HepG2 (cell line): Measurements from ENCODE around the gene STKLD1. TPM values are rescaled to one million over a fixed set of nuclear protein-coding genes. Genes with fewer than 3 reads are reported as not detected.

ENCODE experiments used
- ATRX ChIP-seq: sonication (generic); formaldehyde crosslinking; IDR thresholded peaks from 2 replicates; pipeline ENCODE4 v1.4.0; 2020; ENCODE audit warnings: missing genetic modification reagents, borderline replicate concordance
- KLF6 ChIP-seq: IDR thresholded peaks from 2 replicates; pipeline ENCODE4 v1.8.0; 2016; ENCODE audit warnings: missing biosample characterization, missing genetic modification reagents
- MBD4 ChIP-seq: IDR thresholded peaks from 2 replicates; pipeline ENCODE4 v1.6.1; 2012; ENCODE audit warnings: low read length, inconsistent platforms, borderline replicate concordance
- PHF8 ChIP-seq: sonication (generic); formaldehyde crosslinking; IDR thresholded peaks from 2 replicates; pipeline ENCODE4 v1.5.0; 2020; ENCODE audit warnings: missing genetic modification reagents
- RXRB ChIP-seq: IDR thresholded peaks from 2 replicates; pipeline ENCODE4 v1.6.1; 2016; ENCODE audit warnings: borderline replicate concordance, missing genetic modification reagents, missing compliant biosample characterization
- SOX13 ChIP-seq, 3 experiments: fragments of 450-650 bp in 1 of 3; sonication (generic) in 1 of 3; formaldehyde crosslinking in 1 of 3; IDR thresholded peaks in 2 of 3; conservative IDR thresholded peaks in 1 of 3; 2 replicates each; pipeline versions ENCODE4 v1.5.0 to v1.6.1; 2016 to 2020; ENCODE audit warnings: antibody characterized with exemption in 1 of 3, mild to moderate bottlenecking in 1 of 3, missing compliant biosample characterization in 1 of 3, missing genetic modification reagents in 1 of 3, moderate library complexity in 1 of 3
- ZIK1 ChIP-seq: sonication (generic); formaldehyde crosslinking; IDR thresholded peaks from 2 replicates; pipeline ENCODE4 v1.5.0; 2020; ENCODE audit warnings: mild to moderate bottlenecking, low read depth, missing genetic modification reagents, borderline replicate concordance
- ZNF232 ChIP-seq: sonication (generic); formaldehyde crosslinking; IDR thresholded peaks from 2 replicates; pipeline ENCODE4 v1.4.0; 2020; ENCODE audit warnings: missing genetic modification reagents, borderline replicate concordance
- ZNF558 ChIP-seq: sonication (generic); formaldehyde crosslinking; IDR thresholded peaks from 2 replicates; pipeline ENCODE4 v1.9.0; 2022; ENCODE audit warnings: mild to moderate bottlenecking, missing genetic modification reagents, borderline replicate concordance
- ZNF615 ChIP-seq: sonication (generic); formaldehyde crosslinking; IDR thresholded peaks from 2 replicates; pipeline ENCODE4 v1.5.0; 2020; ENCODE audit warnings: mild to moderate bottlenecking, missing genetic modification reagents, borderline replicate concordance
- ZNF777 ChIP-seq: sonication (generic); formaldehyde crosslinking; IDR thresholded peaks from 2 replicates; pipeline ENCODE4 v1.4.0; 2020; ENCODE audit warnings: missing genetic modification reagents
- ZSCAN25 ChIP-seq: sonication (generic); formaldehyde crosslinking; IDR thresholded peaks from 2 replicates; pipeline ENCODE4 v1.8.0; 2022; ENCODE audit warnings: mild to moderate bottlenecking, missing genetic modification reagents
- ZZZ3 ChIP-seq: sonication (generic); formaldehyde crosslinking; IDR thresholded peaks from 2 replicates; pipeline ENCODE4 v1.4.0; 2020; ENCODE audit warnings: missing genetic modification reagents, mild to moderate bottlenecking, borderline replicate concordance
- polyA plus RNA-seq, 8 experiments: library from polyadenylated mRNA; depleted of rRNA in 3 of 8; stranded (reverse) in 7 of 8; unstranded in 1 of 8; fragments of >200 nt; fragmentation: Illumina TruSeq in 4 of 8; extraction: Trizol in 4 of 8; gene quantifications; 2 replicates each; pipeline versions ENCODE4 v1.2.1 to v1.2.3, GENCODE V29; 2011 to 2016; ENCODE audit warnings: low read depth in 4 of 8, missing spikeins in 1 of 8, mixed read lengths in 1 of 8; ENCODE audit not compliant: insufficient read depth in 1 of 8
- total RNA-seq, 5 experiments: library from RNA; depleted of rRNA; stranded (reverse); fragments of >200 nt; fragmentation: Illumina TruSeq; extraction: Trizol; gene quantifications; 2 replicates each; pipeline ENCODE4 v1.2.3, GENCODE V29; 2016; ENCODE audit warnings: low read depth in 1 of 5
- TF ChIP-seq, protein P1 (sequence below): sonication (generic); formaldehyde crosslinking; conservative IDR thresholded peaks from 2 replicates; pipeline ENCODE4 v1.4.0; 2020; ENCODE audit warnings: missing genetic modification reagents
- TF ChIP-seq, protein P2 (sequence below): sonication (generic); formaldehyde crosslinking; IDR thresholded peaks from 2 replicates; pipeline ENCODE4 v1.8.1; 2022; ENCODE audit warnings: low read depth, mild to moderate bottlenecking, missing genetic modification reagents
- TF ChIP-seq, protein P3 (sequence below): sonication (generic); formaldehyde crosslinking; IDR thresholded peaks from 2 replicates; pipeline ENCODE4 v1.4.0; 2020; ENCODE audit warnings: low read depth, missing genetic modification reagents
- TF ChIP-seq, protein P4 (sequence below): sonication (generic); formaldehyde crosslinking; IDR thresholded peaks from 2 replicates; pipeline ENCODE4 v1.4.0; 2020; ENCODE audit warnings: mild to moderate bottlenecking, missing genetic modification reagents, borderline replicate concordance

STKLD1 gene
- total and polyA plus RNA-seq, 2 of the 13 experiments (the other 11 are each of a cell fraction or from before 2014, with no cell fraction given) = 1.5 to 2.2 TPM

DNA sequence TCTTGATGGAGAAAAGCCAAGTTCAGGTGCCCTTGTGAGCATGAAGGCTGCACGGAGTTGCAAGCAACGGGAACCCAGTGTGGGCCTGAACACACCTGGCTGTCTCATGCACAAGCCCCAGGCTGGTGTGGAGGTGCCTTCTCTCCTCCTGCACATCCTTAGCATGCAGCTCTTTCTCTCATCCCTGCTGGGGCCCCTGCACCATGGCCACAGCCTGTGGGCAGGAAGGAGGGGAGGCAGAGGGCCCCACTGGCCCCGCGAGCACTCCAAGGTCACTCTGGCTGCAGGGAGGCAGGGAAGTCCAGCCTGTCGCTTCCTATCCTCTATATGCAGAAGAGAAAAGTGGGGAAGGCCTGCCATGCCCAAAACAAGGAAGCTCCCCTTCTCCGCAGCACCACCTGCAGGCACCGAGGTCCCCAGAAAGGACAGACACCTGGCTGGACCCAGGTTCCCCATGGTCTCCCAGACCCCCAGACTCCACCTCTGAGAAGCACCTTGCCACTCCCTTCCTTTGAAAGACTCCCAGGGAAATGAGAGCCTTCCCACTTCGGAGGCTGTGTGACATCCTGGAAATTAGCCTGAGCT lies 18.6 kb downstream of the STKLD1 start (continued):
- TF ChIP-seq, protein P1, sequence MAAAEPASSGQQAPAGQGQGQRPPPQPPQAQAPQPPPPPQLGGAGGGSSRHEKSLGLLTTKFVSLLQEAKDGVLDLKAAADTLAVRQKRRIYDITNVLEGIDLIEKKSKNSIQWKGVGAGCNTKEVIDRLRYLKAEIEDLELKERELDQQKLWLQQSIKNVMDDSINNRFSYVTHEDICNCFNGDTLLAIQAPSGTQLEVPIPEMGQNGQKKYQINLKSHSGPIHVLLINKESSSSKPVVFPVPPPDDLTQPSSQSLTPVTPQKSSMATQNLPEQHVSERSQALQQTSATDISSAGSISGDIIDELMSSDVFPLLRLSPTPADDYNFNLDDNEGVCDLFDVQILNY = no peak
- TF ChIP-seq ZIK1 (CRISPR knock-in tag) (no peak), ZNF558 (no peak), ZNF615 (CRISPR knock-in tag) (no peak), SOX13 (IDR thresholded peaks at IDR 0.05) (no peak), SOX13 (CRISPR knock-in tag; conservative IDR thresholded peaks at IDR 0.05 in 1 of 2, IDR thresholded peaks at IDR 0.05 in 1 of 2) (peak in 1 of 2 experiments; percentile 32; a peak in 1 of 4 replicates), PHF8 (CRISPR knock-in tag) (no peak), ZNF777 (CRISPR knock-in tag) (no peak), MBD4 (no peak), ZSCAN25 (CRISPR knock-in tag) (peak; percentile 78), ATRX (CRISPR knock-in tag) (no peak), ZNF232 (CRISPR knock-in tag) (no peak), ZZZ3 (no peak), RXRB (CRISPR knock-in tag) (no peak), KLF6 (no peak)
- TF ChIP-seq, protein P2, sequence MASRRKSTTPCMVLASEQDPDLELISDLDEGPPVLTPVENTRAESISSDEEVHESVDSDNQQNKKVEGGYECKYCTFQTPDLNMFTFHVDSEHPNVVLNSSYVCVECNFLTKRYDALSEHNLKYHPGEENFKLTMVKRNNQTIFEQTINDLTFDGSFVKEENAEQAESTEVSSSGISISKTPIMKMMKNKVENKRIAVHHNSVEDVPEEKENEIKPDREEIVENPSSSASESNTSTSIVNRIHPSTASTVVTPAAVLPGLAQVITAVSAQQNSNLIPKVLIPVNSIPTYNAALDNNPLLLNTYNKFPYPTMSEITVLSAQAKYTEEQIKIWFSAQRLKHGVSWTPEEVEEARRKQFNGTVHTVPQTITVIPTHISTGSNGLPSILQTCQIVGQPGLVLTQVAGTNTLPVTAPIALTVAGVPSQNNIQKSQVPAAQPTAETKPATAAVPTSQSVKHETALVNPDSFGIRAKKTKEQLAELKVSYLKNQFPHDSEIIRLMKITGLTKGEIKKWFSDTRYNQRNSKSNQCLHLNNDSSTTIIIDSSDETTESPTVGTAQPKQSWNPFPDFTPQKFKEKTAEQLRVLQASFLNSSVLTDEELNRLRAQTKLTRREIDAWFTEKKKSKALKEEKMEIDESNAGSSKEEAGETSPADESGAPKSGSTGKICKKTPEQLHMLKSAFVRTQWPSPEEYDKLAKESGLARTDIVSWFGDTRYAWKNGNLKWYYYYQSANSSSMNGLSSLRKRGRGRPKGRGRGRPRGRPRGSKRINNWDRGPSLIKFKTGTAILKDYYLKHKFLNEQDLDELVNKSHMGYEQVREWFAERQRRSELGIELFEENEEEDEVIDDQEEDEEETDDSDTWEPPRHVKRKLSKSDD = no peak
- TF ChIP-seq, protein P3, sequence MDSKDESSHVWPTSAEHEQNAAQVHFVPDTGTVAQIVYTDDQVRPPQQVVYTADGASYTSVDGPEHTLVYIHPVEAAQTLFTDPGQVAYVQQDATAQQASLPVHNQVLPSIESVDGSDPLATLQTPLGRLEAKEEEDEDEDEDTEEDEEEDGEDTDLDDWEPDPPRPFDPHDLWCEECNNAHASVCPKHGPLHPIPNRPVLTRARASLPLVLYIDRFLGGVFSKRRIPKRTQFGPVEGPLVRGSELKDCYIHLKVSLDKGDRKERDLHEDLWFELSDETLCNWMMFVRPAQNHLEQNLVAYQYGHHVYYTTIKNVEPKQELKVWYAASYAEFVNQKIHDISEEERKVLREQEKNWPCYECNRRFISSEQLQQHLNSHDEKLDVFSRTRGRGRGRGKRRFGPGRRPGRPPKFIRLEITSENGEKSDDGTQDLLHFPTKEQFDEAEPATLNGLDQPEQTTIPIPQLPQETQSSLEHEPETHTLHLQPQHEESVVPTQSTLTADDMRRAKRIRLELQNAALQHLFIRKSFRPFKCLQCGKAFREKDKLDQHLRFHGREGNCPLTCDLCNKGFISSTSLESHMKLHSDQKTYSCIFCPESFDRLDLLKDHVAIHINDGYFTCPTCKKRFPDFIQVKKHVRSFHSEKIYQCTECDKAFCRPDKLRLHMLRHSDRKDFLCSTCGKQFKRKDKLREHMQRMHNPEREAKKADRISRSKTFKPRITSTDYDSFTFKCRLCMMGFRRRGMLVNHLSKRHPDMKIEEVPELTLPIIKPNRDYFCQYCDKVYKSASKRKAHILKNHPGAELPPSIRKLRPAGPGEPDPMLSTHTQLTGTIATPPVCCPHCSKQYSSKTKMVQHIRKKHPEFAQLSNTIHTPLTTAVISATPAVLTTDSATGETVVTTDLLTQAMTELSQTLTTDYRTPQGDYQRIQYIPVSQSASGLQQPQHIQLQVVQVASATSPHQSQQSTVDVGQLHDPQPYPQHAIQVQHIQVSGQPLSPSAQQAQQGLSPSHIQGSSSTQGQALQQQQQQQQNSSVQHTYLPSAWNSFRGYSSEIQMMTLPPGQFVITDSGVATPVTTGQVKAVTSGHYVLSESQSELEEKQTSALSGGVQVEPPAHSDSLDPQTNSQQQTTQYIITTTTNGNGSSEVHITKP (CRISPR knock-in tag) = no peak
- TF ChIP-seq, protein P4, sequence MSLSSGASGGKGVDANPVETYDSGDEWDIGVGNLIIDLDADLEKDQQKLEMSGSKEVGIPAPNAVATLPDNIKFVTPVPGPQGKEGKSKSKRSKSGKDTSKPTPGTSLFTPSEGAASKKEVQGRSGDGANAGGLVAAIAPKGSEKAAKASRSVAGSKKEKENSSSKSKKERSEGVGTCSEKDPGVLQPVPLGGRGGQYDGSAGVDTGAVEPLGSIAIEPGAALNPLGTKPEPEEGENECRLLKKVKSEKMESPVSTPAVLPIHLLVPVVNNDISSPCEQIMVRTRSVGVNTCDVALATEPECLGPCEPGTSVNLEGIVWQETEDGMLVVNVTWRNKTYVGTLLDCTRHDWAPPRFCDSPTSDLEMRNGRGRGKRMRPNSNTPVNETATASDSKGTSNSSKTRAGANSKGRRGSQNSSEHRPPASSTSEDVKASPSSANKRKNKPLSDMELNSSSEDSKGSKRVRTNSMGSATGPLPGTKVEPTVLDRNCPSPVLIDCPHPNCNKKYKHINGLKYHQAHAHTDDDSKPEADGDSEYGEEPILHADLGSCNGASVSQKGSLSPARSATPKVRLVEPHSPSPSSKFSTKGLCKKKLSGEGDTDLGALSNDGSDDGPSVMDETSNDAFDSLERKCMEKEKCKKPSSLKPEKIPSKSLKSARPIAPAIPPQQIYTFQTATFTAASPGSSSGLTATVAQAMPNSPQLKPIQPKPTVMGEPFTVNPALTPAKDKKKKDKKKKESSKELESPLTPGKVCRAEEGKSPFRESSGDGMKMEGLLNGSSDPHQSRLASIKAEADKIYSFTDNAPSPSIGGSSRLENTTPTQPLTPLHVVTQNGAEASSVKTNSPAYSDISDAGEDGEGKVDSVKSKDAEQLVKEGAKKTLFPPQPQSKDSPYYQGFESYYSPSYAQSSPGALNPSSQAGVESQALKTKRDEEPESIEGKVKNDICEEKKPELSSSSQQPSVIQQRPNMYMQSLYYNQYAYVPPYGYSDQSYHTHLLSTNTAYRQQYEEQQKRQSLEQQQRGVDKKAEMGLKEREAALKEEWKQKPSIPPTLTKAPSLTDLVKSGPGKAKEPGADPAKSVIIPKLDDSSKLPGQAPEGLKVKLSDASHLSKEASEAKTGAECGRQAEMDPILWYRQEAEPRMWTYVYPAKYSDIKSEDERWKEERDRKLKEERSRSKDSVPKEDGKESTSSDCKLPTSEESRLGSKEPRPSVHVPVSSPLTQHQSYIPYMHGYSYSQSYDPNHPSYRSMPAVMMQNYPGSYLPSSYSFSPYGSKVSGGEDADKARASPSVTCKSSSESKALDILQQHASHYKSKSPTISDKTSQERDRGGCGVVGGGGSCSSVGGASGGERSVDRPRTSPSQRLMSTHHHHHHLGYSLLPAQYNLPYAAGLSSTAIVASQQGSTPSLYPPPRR (CRISPR knock-in tag) = no peak
